ENCODE measurements around the gene C20orf144.

DNA sequence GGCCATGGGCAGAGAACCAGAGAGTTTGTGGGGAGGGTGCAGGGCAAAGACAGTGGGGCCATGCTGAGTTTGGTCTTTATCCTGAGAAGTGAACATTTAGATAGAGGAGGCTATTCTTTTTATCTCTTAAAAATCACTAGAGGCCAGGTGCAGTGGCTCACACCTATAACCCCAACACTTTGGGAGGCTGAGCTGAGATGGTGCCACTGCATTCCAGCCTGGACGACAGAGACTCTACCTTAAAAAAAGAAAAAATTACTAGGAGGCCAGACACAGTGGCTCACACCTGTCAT, 49.3 kb downstream of the C20orf144 start:
- TF ChIP-seq, protein P1, sequence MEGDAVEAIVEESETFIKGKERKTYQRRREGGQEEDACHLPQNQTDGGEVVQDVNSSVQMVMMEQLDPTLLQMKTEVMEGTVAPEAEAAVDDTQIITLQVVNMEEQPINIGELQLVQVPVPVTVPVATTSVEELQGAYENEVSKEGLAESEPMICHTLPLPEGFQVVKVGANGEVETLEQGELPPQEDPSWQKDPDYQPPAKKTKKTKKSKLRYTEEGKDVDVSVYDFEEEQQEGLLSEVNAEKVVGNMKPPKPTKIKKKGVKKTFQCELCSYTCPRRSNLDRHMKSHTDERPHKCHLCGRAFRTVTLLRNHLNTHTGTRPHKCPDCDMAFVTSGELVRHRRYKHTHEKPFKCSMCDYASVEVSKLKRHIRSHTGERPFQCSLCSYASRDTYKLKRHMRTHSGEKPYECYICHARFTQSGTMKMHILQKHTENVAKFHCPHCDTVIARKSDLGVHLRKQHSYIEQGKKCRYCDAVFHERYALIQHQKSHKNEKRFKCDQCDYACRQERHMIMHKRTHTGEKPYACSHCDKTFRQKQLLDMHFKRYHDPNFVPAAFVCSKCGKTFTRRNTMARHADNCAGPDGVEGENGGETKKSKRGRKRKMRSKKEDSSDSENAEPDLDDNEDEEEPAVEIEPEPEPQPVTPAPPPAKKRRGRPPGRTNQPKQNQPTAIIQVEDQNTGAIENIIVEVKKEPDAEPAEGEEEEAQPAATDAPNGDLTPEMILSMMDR (IDR thresholded peaks at IDR 0.05), result no peak
- no peak for TF ChIP-seq POLR2A (IDR thresholded peaks at IDR 0.05)
